T-cell (primary cell): ENCODE results near the gene METTL13. TPM values are rescaled to one million over a fixed set of nuclear protein-coding genes. Genes with fewer than 3 reads are reported as not detected.

Experiments used
- ATAC-seq, 4 experiments: fragments of 200-7000 bp in 3 of 4; fragments of 150-1000 bp in 1 of 4; cut with Tn5 transposase; replicated peaks in 1 of 4; 1 replicate in 3 of 4; 2 replicates in 1 of 4; pipeline ENCODE4 v1.10.0; 2021; ENCODE audit warnings: moderate library complexity in 3 of 4, mild to moderate bottlenecking in 2 of 4, moderate number of reproducible peaks in 1 of 4
- CTCF ChIA-PET, 2 donors: fragments of 300-600 bp; sonication (Branson Sonifier 250); formaldehyde crosslinking; loops; one replicate each; lab custom pipeline; 2022; ENCODE audit warnings: antibody characterized with exemption in 2 of 2; lab: Charles Lee
- POLR2A ChIA-PET, 2 donors: fragments of 300-600 bp; sonication (Branson Sonifier 250); formaldehyde crosslinking; loops; one replicate each; lab custom pipeline; 2022; ENCODE audit warnings: antibody characterized with exemption in 2 of 2; lab: Charles Lee
- DNase-seq, 35 experiments: peaks; one replicate each; pipeline versions ENCODE4 v3.0.0 to v3.0.0-alpha.2; 2013 to 2023
- H3K27ac ChIP-seq: one replicate; pipeline ENCODE4 v1.5.1; 2013; ENCODE audit warnings: low read length
- H3K27me3 ChIP-seq, 2 experiments: replicated peaks in 1 of 2; 1 replicate in 1 of 2; 2 replicates in 1 of 2; pipeline versions ENCODE4 v1.6.1 to v1.7.0; 2013; ENCODE audit warnings: low read length in 1 of 2, mixed read lengths in 1 of 2; ENCODE audit not compliant: control insufficient read depth in 2 of 2, insufficient read depth in 2 of 2; ENCODE audit errors: extremely low read depth in 1 of 2
- H3K36me3 ChIP-seq, 2 donors: 1 replicate in 1 of 2; 2 replicates in 1 of 2; pipeline versions ENCODE4 v1.6.1 to v1.7.0; 2013; ENCODE audit warnings: low read length in 1 of 2; ENCODE audit not compliant: control insufficient read depth in 2 of 2, insufficient read depth in 1 of 2; ENCODE audit errors: extremely low read depth in 1 of 2
- H3K4me1 ChIP-seq, 2 experiments: 1 replicate in 1 of 2; 2 replicates in 1 of 2; pipeline versions ENCODE4 v1.6.1 to v1.7.0; 2013; ENCODE audit warnings: low read length in 2 of 2, mixed read lengths in 1 of 2; ENCODE audit not compliant: insufficient read depth in 2 of 2, control insufficient read depth in 1 of 2; ENCODE audit errors: extremely low read depth in 1 of 2
- H3K4me3 ChIP-seq, 2 donors: 1 replicate in 1 of 2; 2 replicates in 1 of 2; pipeline versions ENCODE4 v1.5.1 to v1.7.0; 2013; ENCODE audit warnings: mild to moderate bottlenecking in 2 of 2, low read length in 1 of 2, moderate library complexity in 1 of 2; ENCODE audit not compliant: control insufficient read depth in 1 of 2; ENCODE audit errors: extremely low read depth in 1 of 2
- H3K9me3 ChIP-seq: 2 replicates; pipeline ENCODE4 v1.7.0; 2013
- H3K27ac Mint-ChIP-seq, 2 donors: one replicate each; pipeline ENCODE4 v1.8.0; 2020 to 2021; ENCODE audit warnings: mild to moderate bottlenecking in 2 of 2, mixed read lengths in 2 of 2
- H3K27me3 Mint-ChIP-seq, 2 donors: one replicate each; pipeline ENCODE4 v1.8.0; 2021 to 2022; ENCODE audit warnings: mixed read lengths in 2 of 2
- H3K36me3 Mint-ChIP-seq: one replicate; pipeline ENCODE4 v1.8.0; 2021; ENCODE audit warnings: mixed read lengths
- H3K4me1 Mint-ChIP-seq, 3 donors: one replicate each; pipeline ENCODE4 v1.8.0; 2020 to 2022; ENCODE audit warnings: mixed read lengths in 3 of 3, mild to moderate bottlenecking in 1 of 3
- H3K4me3 Mint-ChIP-seq, 3 donors: one replicate each; pipeline ENCODE4 v1.8.0; 2020 to 2022; ENCODE audit warnings: mild to moderate bottlenecking in 3 of 3, mixed read lengths in 3 of 3, moderate library complexity in 3 of 3
- H3K9me3 Mint-ChIP-seq, 3 donors: one replicate each; pipeline ENCODE4 v1.8.0; 2020 to 2022; ENCODE audit warnings: mixed read lengths in 3 of 3
- WGBS: methylation state at CpG from one replicate; pipeline ENCODE4 v1.1.5; 2013; ENCODE audit warnings: missing lambda C conversion rate; ENCODE audit not compliant: insufficient coverage; 5-methylcytosine and 5-hydroxymethylcytosine counted together
- total RNA-seq, 35 experiments: library from RNA in 6 of 35; stranded (reverse) in 6 of 35; fragments of 120-200 nt in 1 of 35; gene quantifications; one replicate each; pipeline versions ENCODE4 v1.2.1 to v1.2.4 and lab custom pipeline; 2013 to 2026

Gene METTL13
- total RNA-seq, 5 donors from 2014 or later (not counting 1 experiment from before 2014, with no cell fraction given) = 16.0 to 37.6 (median 35.2) TPM

- WGBS = no CpG with 5 or more reads among the region's 2 CpGs
- Mint-ChIP-seq H3K4me1 (peaks cover 0 to 11% (median 10%) of the 10 kb centered on the region in 3 donors), H3K36me3 (peaks cover 7% of the 10 kb centered on the region), H3K4me3 (no peak overlapping the region), H3K27ac (no peak overlapping the region), H3K27me3 (no peaks in the 10 kb centered on the region), H3K9me3 (peaks cover 0 to 3% (median 0%) of the 10 kb centered on the region in 3 donors)
- no peaks in the 10 kb centered on the region for H3K27me3 ChIP-seq
- no peak overlapping the region for H3K27ac ChIP-seq
- no peaks in the 10 kb centered on the region for H3K36me3 ChIP-seq
- no peaks in the 10 kb centered on the region for H3K9me3 ChIP-seq
- H3K4me1 ChIP-seq = no peaks in the 10 kb centered on the region
- ATAC-seq = no peak
- ChIA-PET POLR2A (no interaction called here), CTCF (interaction anchor here (0.6 kb wide), 2 partner anchors 9 to 299 kb away, joined by 3 read pairs; no protein-coding TSS in a partner anchor)
- no peak overlapping the region for H3K4me3 ChIP-seq
- DNase-seq = no peak
These were observed 38.5 kb downstream of the METTL13 start for GRCh38 chr1:171819946-171820345.

- CTCF ChIA-PET = no interaction called here
- H3K9me3 ChIP-seq = no peaks in the 10 kb centered on the region
- H3K4me3 ChIP-seq = no peak overlapping the region
- ATAC-seq (no peak), DNase-seq (no peak)
- POLR2A ChIA-PET = no interaction called here
- H3K4me1 Mint-ChIP-seq = no peaks in the 10 kb centered on the region
- H3K9me3 Mint-ChIP-seq = peaks cover 9 to 22% (median 21%) of the 10 kb centered on the region in 3 donors
- H3K36me3 ChIP-seq = peaks cover 0 to 3% of the 10 kb centered on the region in 2 donors
- peaks cover 24% of the 10 kb centered on the region for H3K36me3 Mint-ChIP-seq
- no peaks in the 10 kb centered on the region for H3K27me3 ChIP-seq
- WGBS = no CpG with 5 or more reads among the region's 1 CpG
- H3K27ac ChIP-seq = no peak overlapping the region
- H3K4me3 Mint-ChIP-seq = no peak overlapping the region
- no peaks in the 10 kb centered on the region for H3K27me3 Mint-ChIP-seq
- H3K4me1 ChIP-seq = no peaks in the 10 kb centered on the region
- H3K27ac Mint-ChIP-seq = no peak overlapping the region
These were observed 45.5 kb downstream of the METTL13 start for GRCh38 chr1:171826973-171827372.

- CTCF ChIA-PET = no interaction called here
- Histone ChIP-seq H3K36me3 (peaks cover 0 to 3% of the 10 kb centered on the region in 2 donors), H3K27me3 (no peaks in the 10 kb centered on the region), H3K4me1 (no peaks in the 10 kb centered on the region), H3K4me3 (no peak overlapping the region), H3K9me3 (no peaks in the 10 kb centered on the region), H3K27ac (no peak overlapping the region)
- Mint-ChIP-seq H3K4me1 (no peaks in the 10 kb centered on the region), H3K9me3 (peaks cover 9 to 22% (median 21%) of the 10 kb centered on the region in 3 donors), H3K27ac (no peak overlapping the region), H3K36me3 (peaks cover 24% of the 10 kb centered on the region), H3K27me3 (no peaks in the 10 kb centered on the region), H3K4me3 (no peak overlapping the region)
- POLR2A ChIA-PET = interaction anchor here in 1 of 2 donors (0.6 kb wide), 1 partner anchor 1282 kb away, joined by 4 read pairs; no protein-coding TSS in a partner anchor
- DNase-seq = no peak
- 94% methylated on average over 9 of the region's 11 CpGs for WGBS
- no peak for ATAC-seq
These were observed 47.3 kb downstream of the METTL13 start for GRCh38 chr1:171828794-171829193.

GRCh38 chr1:171833091-171833825, 51.8 kb downstream of the METTL13 start:
- CTCF ChIA-PET = no interaction called here
- no CpG with 5 or more reads among the region's 4 CpGs for whole genome bisulfite sequencing

GRCh38 chr1:171834821-171835220, 53.4 kb downstream of the METTL13 start:
- no peaks in the 10 kb centered on the region for H3K27me3 ChIP-seq
- 100% methylated on average over 1 of the region's 2 CpGs for WGBS
- H3K4me3 ChIP-seq = no peak overlapping the region
- H3K4me1 Mint-ChIP-seq = no peaks in the 10 kb centered on the region
- no peak for ATAC-seq
- no peaks in the 10 kb centered on the region for H3K36me3 Mint-ChIP-seq
- H3K4me1 ChIP-seq = no peaks in the 10 kb centered on the region
- H3K9me3 Mint-ChIP-seq = no peaks in the 10 kb centered on the region
- POLR2A ChIA-PET = no interaction called here
- no peak overlapping the region for H3K4me3 Mint-ChIP-seq
- H3K27me3 Mint-ChIP-seq = no peaks in the 10 kb centered on the region
- H3K27ac ChIP-seq = no peak overlapping the region
- no peak overlapping the region for H3K27ac Mint-ChIP-seq
- CTCF ChIA-PET = no interaction called here
- no peaks in the 10 kb centered on the region for H3K36me3 ChIP-seq
- DNase-seq = no peak
- no peaks in the 10 kb centered on the region for H3K9me3 ChIP-seq

More at GRCh38 chr1:171833091-171833825, 51.8 kb downstream of the METTL13 start:
- Mint-ChIP-seq H3K27ac (no peak overlapping the region), H3K4me3 (no peak overlapping the region), H3K27me3 (no peaks in the 10 kb centered on the region), H3K36me3 (no peaks in the 10 kb centered on the region), H3K9me3 (no peaks in the 10 kb centered on the region), H3K4me1 (no peaks in the 10 kb centered on the region)
- POLR2A ChIA-PET = interaction anchor here (0.6 to 0.7 kb wide), 2 partner anchors 337 to 1119 kb away, joined by 4 to 5 read pairs; no protein-coding TSS in a partner anchor
- DNase-seq = no peak
- Histone ChIP-seq H3K27ac (no peak overlapping the region), H3K27me3 (no peaks in the 10 kb centered on the region), H3K36me3 (no peaks in the 10 kb centered on the region), H3K4me3 (no peak overlapping the region), H3K9me3 (no peaks in the 10 kb centered on the region), H3K4me1 (no peaks in the 10 kb centered on the region)
- no peak for ATAC-seq

- Histone ChIP-seq H3K36me3 (no peaks in the 10 kb centered on the region), H3K4me1 (peaks cover 0 to 2% of the 10 kb centered on the region in 2 experiments), H3K4me3 (no peak overlapping the region), H3K27me3 (no peaks in the 10 kb centered on the region), H3K9me3 (no peaks in the 10 kb centered on the region), H3K27ac (no peak overlapping the region)
- ChIA-PET POLR2A (no interaction called here), CTCF (interaction anchor here in 1 of 2 donors (0.6 kb wide), 1 partner anchor 33 kb away, joined by 3 read pairs; no protein-coding TSS in a partner anchor)
- H3K27me3 Mint-ChIP-seq = peaks cover 0 to 3% of the 10 kb centered on the region in 2 donors
- DNase-seq (no peak), ATAC-seq (no peak)
- peaks cover 6 to 7% (median 7%) of the 10 kb centered on the region in 3 donors for H3K4me1 Mint-ChIP-seq
- H3K36me3 Mint-ChIP-seq = no peaks in the 10 kb centered on the region
- H3K27ac Mint-ChIP-seq = no peak overlapping the region
- no peak overlapping the region for H3K4me3 Mint-ChIP-seq
- H3K9me3 Mint-ChIP-seq = no peaks in the 10 kb centered on the region
These were observed 54.4 kb downstream of the METTL13 start for GRCh38 chr1:171835891-171836290.
